ENCODE measurements around the gene NRP2.

The NRP2 gene

GRCh38 chr2:205682239-205682970 is at the start of gene NRP2:
TSS of gene NRP2 (plus strand) at chr2:205682501. CDS start at chr2:205683291, 790 bp downstream.
- DNase-seq (ENCODE audit: low read depth, low spot score) = peak; percentile 97

- DNase-seq (ENCODE audit: low read depth, low spot score) = no peak
Measured at GRCh38 chr2:205633994-205634393, 48.3 kb upstream of the NRP2 start.

GRCh38 chr2:205636549-205637319 is 45.6 kb upstream of the NRP2 start:
- DNase-seq (ENCODE audit: low read depth, low spot score) = no peak

GRCh38 chr2:205637320-205637602 is 45.0 kb upstream of the NRP2 start:
- no peak for DNase-seq (ENCODE audit: low read depth, low spot score)

GRCh38 chr2:205637779-205638503 is 44.4 kb upstream of the NRP2 start:
- DNase-seq (ENCODE audit: low read depth, low spot score) = no peak

- no peak for DNase-seq (ENCODE audit: low read depth, low spot score)
Measured at GRCh38 chr2:205640716-205641115, 41.6 kb upstream of the NRP2 start.

- DNase-seq (ENCODE audit: low read depth, low spot score) = no peak
Measured at GRCh38 chr2:205642599-205643356, 39.5 kb upstream of the NRP2 start.

- no peak for DNase-seq (ENCODE audit: low read depth, low spot score)
Measured at GRCh38 chr2:205643391-205643885, 38.9 kb upstream of the NRP2 start.

- DNase-seq (ENCODE audit: low read depth, low spot score) = no peak
Measured at GRCh38 chr2:205644018-205644417, 38.3 kb upstream of the NRP2 start.

GRCh38 chr2:205646680-205647079 is 35.6 kb upstream of the NRP2 start:
- no peak for DNase-seq (ENCODE audit: low read depth, low spot score)

- DNase-seq (ENCODE audit: low read depth, low spot score) = peak; percentile 52
Measured at GRCh38 chr2:205650450-205650849, 31.9 kb upstream of the NRP2 start.

- no peak for DNase-seq (ENCODE audit: low read depth, low spot score)
Measured at GRCh38 chr2:205650931-205651330, 31.4 kb upstream of the NRP2 start.

GRCh38 chr2:205651719-205652118 is 30.6 kb upstream of the NRP2 start:
- DNase-seq (ENCODE audit: low read depth, low spot score) = no peak

GRCh38 chr2:205654878-205655605 is 27.3 kb upstream of the NRP2 start:
- peak; percentile 46 for DNase-seq (ENCODE audit: low read depth, low spot score)

GRCh38 chr2:205655779-205656456 is 26.4 kb upstream of the NRP2 start:
- no peak for DNase-seq (ENCODE audit: low read depth, low spot score)

GRCh38 chr2:205656461-205656860 is 25.8 kb upstream of the NRP2 start:
- DNase-seq (ENCODE audit: low read depth, low spot score) = no peak

GRCh38 chr2:205656941-205657340 is 25.4 kb upstream of the NRP2 start:
- DNase-seq (ENCODE audit: low read depth, low spot score) = no peak

GRCh38 chr2:205657579-205657978 is 24.7 kb upstream of the NRP2 start:
- peak; percentile 45 for DNase-seq (ENCODE audit: low read depth, low spot score)

GRCh38 chr2:205658068-205658467 is 24.2 kb upstream of the NRP2 start:
- no peak for DNase-seq (ENCODE audit: low read depth, low spot score)

- DNase-seq (ENCODE audit: low read depth, low spot score) = no peak
Measured at GRCh38 chr2:205658572-205658971, 23.7 kb upstream of the NRP2 start.
